Activated gamma-delta T cell treated with Interleukin-2 at 50 U/mL for 16 hours (primary cell): ENCODE data around the gene ANO6.
"Not testable (repeated sequence)": the region's sequence is repeated elsewhere in the genome, so short reads cannot be mapped to it uniquely, and the experiment has no call there.

ENCODE experiments used
- DNase-seq: peaks from one replicate; pipeline ENCODE4 v3.0.0-alpha.2; 2020

ANO6 gene

DNA sequence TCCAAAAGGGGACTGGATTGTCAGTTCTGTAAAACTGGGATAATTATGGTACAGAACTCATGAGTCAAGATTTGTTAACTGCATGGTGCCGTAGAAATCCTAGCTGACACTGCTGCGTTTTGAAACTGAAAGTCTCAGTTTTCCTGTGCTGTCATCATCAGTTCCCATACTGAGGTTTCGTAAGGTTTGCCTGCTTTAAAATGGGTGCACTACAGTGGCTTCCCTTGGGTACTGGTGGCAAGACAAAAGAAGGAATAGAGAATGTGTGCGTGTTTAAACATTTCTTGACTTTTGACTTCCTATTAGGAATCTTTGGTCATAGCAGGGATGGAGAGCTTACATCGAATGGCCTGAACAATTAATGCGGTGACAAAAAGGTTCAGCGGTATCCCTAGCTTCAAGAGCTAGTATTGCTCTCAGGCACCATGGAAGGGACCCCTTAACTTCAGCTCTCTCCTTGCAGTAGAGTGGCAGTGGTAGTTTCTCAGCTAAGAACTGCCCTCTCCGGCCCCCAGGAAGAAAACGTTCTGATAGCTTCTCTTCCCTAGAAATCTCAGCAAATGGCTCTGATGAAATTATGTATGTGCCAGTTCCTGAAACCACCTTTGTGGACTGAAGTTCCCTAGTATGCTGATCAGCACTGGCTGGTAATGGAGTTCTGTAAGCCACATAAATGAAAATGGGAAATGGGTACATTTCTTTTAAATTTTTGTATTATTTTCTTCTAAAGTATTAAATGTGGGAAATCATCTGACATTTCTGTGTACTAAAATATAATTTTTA lies 28.9 kb downstream of the ANO6 start:
- no peak for DNase-seq

GRCh38 chr12:45246236-45246635 lies 30.3 kb downstream of the ANO6 start:
- DNase-seq = no peak

DNA sequence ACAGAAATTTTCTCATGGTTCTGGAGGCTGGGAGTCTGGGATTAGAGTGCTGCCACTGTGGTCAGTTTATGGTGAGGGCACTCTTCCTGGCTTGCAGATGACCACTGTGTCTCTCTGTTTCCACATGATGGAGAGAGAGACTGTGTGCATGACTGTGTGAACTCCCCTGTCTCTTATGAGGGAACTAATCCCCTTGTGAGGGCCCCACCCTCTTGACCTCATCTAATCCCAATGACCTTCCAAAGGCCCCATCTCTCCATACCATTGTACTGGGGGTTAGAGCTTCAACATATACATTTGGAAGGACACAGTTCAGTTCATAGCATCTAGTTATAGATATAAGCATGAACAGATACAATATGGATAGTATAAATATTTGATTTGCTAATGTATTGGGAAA lies 31.7 kb downstream of the ANO6 start:
- no peak for DNase-seq

GRCh38 chr12:45248095-45248494 lies 32.2 kb downstream of the ANO6 start:
- no peak for DNase-seq

- no peak for DNase-seq
Observed at GRCh38 chr12:45254254-45254653, 38.4 kb downstream of the ANO6 start.

- DNase-seq = no peak
Observed at GRCh38 chr12:45256721-45257120, 40.8 kb downstream of the ANO6 start.

- DNase-seq = no peak
Observed at GRCh38 chr12:45257185-45257930, 41.5 kb downstream of the ANO6 start.

DNA sequence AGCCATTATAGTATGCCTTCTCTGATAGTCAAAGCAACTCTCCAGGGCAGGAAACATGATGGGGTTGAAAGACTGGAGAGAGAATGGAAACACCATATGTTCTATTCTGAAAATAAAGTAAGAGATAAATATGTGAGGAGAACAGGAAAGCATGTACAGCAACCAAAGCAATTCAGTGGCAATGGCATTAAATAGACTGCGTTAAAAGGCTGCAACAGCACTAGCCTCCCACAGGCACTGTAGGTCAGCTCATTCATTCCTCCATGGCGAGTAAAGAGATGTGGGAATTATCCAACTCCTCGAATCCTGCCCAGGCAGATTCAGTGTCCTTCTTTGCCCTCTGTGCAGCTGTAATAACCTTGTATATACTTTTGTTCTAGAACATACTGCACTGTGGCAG lies 43.8 kb downstream of the ANO6 start:
- DNase-seq = no peak

DNA sequence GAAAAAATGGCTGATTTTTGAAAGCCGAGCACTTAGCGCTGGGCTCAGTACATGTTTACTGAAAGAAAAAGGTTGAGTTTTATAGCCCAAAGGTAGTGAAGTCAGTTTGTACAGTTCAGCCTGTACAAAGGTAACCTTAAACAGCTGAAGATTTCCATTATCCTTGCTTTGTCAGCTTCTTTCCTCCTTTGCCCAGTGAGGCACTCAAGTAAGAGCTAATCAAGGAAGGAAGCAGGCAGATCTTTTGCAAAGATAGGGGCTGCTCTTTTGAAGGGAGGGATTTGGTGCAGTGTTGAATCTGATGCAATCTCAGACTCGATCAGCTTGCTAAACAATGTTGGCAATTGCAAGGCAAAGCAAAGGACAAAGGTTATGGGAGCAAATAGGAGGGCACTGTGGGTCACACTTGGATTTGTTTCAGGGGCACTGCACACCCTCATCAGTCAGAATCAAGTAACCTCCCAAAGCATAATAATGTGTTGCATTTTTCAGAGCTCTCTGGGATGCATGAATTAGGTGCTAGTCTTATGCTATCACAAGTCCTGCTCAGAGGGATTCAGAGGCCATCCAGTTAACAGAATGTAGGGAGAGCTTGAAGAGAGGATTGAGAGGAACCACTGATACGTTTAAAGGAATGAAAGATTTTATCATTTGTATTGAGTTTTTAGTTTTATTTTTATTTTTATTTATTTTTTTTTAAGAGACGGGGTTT lies 44.4 kb downstream of the ANO6 start:
- DNase-seq = no peak

GRCh38 chr12:45260854-45261253 lies 45.0 kb downstream of the ANO6 start:
- no peak for DNase-seq

- DNase-seq = not testable (repeated sequence)
Observed at GRCh38 chr12:45262185-45262584, 46.3 kb downstream of the ANO6 start.

GRCh38 chr12:45263587-45263986 lies 47.7 kb downstream of the ANO6 start:
- DNase-seq = no peak

GRCh38 chr12:45268672-45269411 lies 52.9 kb downstream of the ANO6 start:
- DNase-seq = no peak

- no peak for DNase-seq
Observed at GRCh38 chr12:45269412-45269751, 53.5 kb downstream of the ANO6 start.

DNA sequence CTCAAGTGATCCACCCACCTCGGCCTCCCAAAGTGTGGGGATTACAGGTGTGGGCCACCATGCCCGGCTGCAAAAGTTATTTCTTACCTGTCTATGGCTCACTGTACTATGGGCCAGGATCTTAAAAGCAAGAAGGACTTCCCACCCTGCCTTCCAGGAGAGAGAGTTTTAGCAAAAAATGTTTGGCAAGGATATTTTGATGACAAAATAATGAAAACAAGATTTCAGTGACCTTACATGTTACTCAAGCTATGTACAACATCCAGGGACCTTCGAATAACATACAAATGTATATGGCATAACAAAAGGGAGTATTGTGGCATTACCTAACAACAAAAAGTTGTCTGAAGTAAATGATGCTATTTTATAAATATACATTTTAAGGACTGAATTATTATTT lies 55.1 kb downstream of the ANO6 start:
- DNase-seq = no peak

- DNase-seq = no peak
Observed at GRCh38 chr12:45273717-45274271, 57.9 kb downstream of the ANO6 start.

- DNase-seq = no peak
Observed at GRCh38 chr12:45276154-45276755, 60.4 kb downstream of the ANO6 start.

DNA sequence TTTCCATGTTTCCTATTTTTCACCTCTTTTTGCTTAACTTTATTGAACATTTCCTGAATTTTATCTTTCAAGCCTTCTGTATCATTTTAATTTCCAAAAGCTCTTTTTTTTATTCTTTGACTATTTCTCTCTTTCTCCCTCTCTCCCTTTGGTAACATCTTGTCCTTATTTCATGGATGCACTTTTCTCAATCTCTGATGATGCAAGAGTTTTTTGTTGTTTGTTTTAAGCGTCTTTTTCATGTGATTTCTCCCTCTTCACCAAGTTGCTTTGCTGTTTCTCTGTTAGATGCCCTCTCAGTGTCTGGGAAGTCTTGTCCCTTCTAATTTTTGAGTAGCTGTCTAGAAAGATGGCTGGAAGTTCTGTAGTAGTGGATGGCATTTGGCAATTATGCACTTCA lies 62.6 kb downstream of the ANO6 start:
- no peak for DNase-seq

- no peak for DNase-seq
Observed at GRCh38 chr12:45279931-45280830, 64.3 kb downstream of the ANO6 start.

- DNase-seq = no peak
Observed at GRCh38 chr12:45281994-45282393, 66.1 kb downstream of the ANO6 start.

- DNase-seq = no peak
Observed at GRCh38 chr12:45282411-45282810, 66.5 kb downstream of the ANO6 start.
